ENCODE measurements around the gene MGME1. TPM values are rescaled to one million over a fixed set of nuclear protein-coding genes. Genes with fewer than 3 reads are reported as not detected.

The MGME1 gene
- total RNA-seq, 1 donor from 2014 or later, result 38.5 TPM

GRCh38 chr20:17940224-17940971 is 28.4 kb upstream of the MGME1 start:
- Mint-ChIP-seq H3K4me3 (ENCODE audit: unreplicated experiment) (no peak overlapping the region), H3K27me3 (ENCODE audit: unreplicated experiment) (no peaks in the 10 kb centered on the region), H3K36me3 (ENCODE audit: unreplicated experiment) (peaks cover 33% of the 10 kb centered on the region), H3K4me1 (ENCODE audit: unreplicated experiment) (peaks cover 57% of the 10 kb centered on the region), H3K27ac (ENCODE audit: unreplicated experiment) (no peak overlapping the region), H3K9me3 (ENCODE audit: unreplicated experiment) (no peaks in the 10 kb centered on the region)
- no peak for DNase-seq (ENCODE audit: extremely low spot score, unreplicated experiment)
- TF ChIP-seq CTCF (IDR thresholded peaks at IDR 0.05), result no peak

GRCh38 chr20:17941087-17941825 is 27.6 kb upstream of the MGME1 start:
- H3K36me3 Mint-ChIP-seq (ENCODE audit: unreplicated experiment), result peaks cover 41% of the 10 kb centered on the region
- no peaks in the 10 kb centered on the region for H3K9me3 Mint-ChIP-seq (ENCODE audit: unreplicated experiment)
- no peak overlapping the region for H3K27ac Mint-ChIP-seq (ENCODE audit: unreplicated experiment)
- peaks cover 48% of the 10 kb centered on the region for H3K4me1 Mint-ChIP-seq (ENCODE audit: unreplicated experiment)
- DNase-seq (ENCODE audit: extremely low spot score, unreplicated experiment), result no peak
- TF ChIP-seq CTCF (IDR thresholded peaks at IDR 0.05), result no peak
- no peaks in the 10 kb centered on the region for H3K27me3 Mint-ChIP-seq (ENCODE audit: unreplicated experiment)
- no peak overlapping the region for H3K4me3 Mint-ChIP-seq (ENCODE audit: unreplicated experiment)

- Mint-ChIP-seq H3K4me3 (ENCODE audit: unreplicated experiment) (no peak overlapping the region), H3K27ac (ENCODE audit: unreplicated experiment) (no peak overlapping the region), H3K27me3 (ENCODE audit: unreplicated experiment) (no peaks in the 10 kb centered on the region), H3K4me1 (ENCODE audit: unreplicated experiment) (peaks cover 43% of the 10 kb centered on the region), H3K9me3 (ENCODE audit: unreplicated experiment) (no peaks in the 10 kb centered on the region), H3K36me3 (ENCODE audit: unreplicated experiment) (peaks cover 46% of the 10 kb centered on the region)
- no peak for TF ChIP-seq CTCF (IDR thresholded peaks at IDR 0.05)
- no peak for DNase-seq (ENCODE audit: extremely low spot score, unreplicated experiment)
Observed at GRCh38 chr20:17941826-17942196, 27.0 kb upstream of the MGME1 start.

GRCh38 chr20:17943343-17943742 is 25.5 kb upstream of the MGME1 start:
- H3K4me3 Mint-ChIP-seq (ENCODE audit: unreplicated experiment), result no peak overlapping the region
- no peaks in the 10 kb centered on the region for H3K9me3 Mint-ChIP-seq (ENCODE audit: unreplicated experiment)
- DNase-seq (ENCODE audit: extremely low spot score, unreplicated experiment), result no peak
- TF ChIP-seq CTCF (IDR thresholded peaks at IDR 0.05), result no peak
- peaks cover 27% of the 10 kb centered on the region for H3K4me1 Mint-ChIP-seq (ENCODE audit: unreplicated experiment)
- H3K27me3 Mint-ChIP-seq (ENCODE audit: unreplicated experiment), result no peaks in the 10 kb centered on the region
- H3K36me3 Mint-ChIP-seq (ENCODE audit: unreplicated experiment), result peaks cover 61% of the 10 kb centered on the region
- H3K27ac Mint-ChIP-seq (ENCODE audit: unreplicated experiment), result no peak overlapping the region

GRCh38 chr20:17944854-17945474 is 23.9 kb upstream of the MGME1 start:
- Mint-ChIP-seq H3K36me3 (ENCODE audit: unreplicated experiment) (peaks cover 76% of the 10 kb centered on the region), H3K9me3 (ENCODE audit: unreplicated experiment) (no peaks in the 10 kb centered on the region), H3K4me3 (ENCODE audit: unreplicated experiment) (no peak overlapping the region), H3K4me1 (ENCODE audit: unreplicated experiment) (peaks cover 12% of the 10 kb centered on the region), H3K27me3 (ENCODE audit: unreplicated experiment) (no peaks in the 10 kb centered on the region), H3K27ac (ENCODE audit: unreplicated experiment) (peak overlapping the region; percentile 16)
- no peak for TF ChIP-seq CTCF (IDR thresholded peaks at IDR 0.05)
- DNase-seq (ENCODE audit: extremely low spot score, unreplicated experiment), result no peak
